GM18505 (cell line): Measurements from ENCODE around the gene TBCCD1.
A peak's percentile ranks its signal among the peaks of the same experiment; 100 is the strongest.

Experiments
- ATAC-seq: cut with Tn5 transposase; IDR thresholded peaks from one replicate; pipeline ENCODE4 v1.9.1; 2021; ENCODE audit not compliant: unreplicated experiment
- POLR2A ChIP-seq: IDR thresholded peaks from 4 replicates; pipeline ENCODE4 v1.6.1; 2011; ENCODE audit warnings: borderline replicate concordance; ENCODE audit not compliant: insufficient read depth, insufficient read length; ENCODE audit errors: extremely low read depth

Gene TBCCD1

DNA sequence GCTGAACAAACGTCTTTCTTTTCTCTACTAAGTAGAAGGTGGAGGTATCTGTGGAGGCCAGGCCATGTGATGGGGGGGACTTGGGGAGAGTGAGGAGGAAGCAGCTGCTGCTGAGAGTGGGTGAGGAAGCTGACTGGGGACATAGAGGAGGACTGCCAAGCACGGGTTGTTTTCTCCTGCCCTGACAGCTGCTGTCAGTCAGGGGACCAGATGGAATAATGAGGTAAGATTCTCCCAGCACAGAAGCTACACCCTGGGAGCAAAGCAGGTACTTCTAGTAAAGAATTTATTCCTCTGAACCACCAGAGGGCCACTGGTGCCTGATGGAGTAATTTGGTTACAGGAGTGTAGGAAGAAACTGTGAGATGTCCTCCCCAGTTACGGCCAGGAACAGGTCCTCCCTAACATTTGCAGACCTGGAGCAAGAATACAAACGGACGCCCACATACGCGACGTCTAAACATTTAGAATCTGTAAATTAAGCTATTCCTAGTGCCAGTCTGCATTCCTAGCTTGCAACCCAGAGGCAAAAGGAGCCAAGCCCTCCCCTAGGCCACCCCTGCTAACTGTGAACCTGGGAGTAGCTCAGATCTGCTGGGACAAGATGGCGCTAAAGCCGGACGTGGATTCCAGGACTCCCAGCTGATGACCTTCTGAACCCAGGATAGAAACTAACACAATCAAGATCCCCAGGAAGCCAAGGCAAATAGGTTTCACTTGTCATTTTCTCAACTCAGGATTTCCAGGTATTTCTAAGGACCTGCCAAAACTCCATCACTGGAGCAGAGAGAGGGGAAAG, 37.7 kb downstream of the TBCCD1 start:
- no peak for ATAC-seq
- TF ChIP-seq POLR2A: no peak

DNA sequence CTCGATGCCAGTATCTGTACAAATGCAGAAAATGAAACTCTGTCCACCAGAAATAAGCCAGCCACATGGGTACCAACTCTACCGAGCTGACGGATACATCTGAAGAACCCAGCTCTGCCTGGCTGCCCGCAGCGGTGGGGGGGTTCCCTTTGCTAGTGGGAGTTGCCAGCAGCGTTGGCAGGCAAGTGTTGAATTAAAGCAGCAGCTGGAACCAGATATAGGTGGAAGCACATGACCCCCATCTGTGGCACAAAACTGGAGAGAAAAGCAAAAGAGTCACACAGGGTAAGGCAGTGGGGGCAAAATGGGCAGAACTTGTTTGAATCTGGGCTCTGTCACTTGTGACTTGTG, 40.9 kb downstream of the TBCCD1 start:
- no peak for TF ChIP-seq POLR2A
- peak; percentile 47 for ATAC-seq

DNA sequence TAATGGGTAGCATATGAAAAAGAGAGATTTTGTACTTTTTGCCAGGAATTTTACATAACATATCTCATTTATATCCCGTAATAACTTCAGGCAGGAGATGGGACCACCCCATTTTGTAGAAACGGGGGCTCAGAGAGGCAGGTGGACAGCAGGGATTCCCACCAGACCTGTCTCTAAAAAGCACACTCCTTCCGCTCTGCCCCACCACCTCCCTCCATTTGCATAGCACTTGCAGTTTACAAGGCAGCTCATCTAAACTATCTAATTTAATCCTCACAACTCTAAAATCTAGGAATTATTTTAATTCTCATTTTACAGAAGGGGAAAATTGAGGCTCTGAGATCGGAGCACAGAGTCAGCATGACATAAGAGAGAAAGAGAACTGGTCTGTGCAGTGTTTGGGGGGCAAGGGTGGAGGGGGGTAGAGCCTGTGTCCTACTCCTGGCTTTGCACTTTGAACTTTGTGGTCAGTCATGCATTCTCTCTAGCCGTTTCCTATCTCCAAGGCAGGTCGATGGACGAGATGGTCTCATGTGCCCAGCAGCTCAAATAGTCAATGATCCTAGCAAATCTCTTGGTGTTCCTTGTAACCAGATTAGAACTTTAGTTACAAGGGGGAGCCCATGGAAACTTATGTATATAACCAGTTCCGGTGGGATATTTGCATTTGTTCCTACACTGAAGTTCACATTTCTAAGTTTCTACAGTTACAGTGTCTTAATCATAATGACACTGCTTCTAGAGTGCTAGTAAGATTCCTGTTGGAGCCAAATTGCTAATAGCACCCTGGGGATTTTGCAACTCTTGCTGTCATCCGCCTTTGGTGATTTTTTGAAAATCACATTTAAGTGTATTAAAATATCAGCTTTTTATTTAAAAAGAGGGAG, 41.5 kb downstream of the TBCCD1 start:
- peak; percentile 28 for TF ChIP-seq POLR2A
- ATAC-seq: no peak

GRCh38 chr3:186524616-186525015, 42.5 kb downstream of the TBCCD1 start:
- ATAC-seq: no peak
- TF ChIP-seq POLR2A: no peak

GRCh38 chr3:186523434-186523833, 43.7 kb downstream of the TBCCD1 start:
- ATAC-seq: no peak
- TF ChIP-seq POLR2A: no peak

DNA sequence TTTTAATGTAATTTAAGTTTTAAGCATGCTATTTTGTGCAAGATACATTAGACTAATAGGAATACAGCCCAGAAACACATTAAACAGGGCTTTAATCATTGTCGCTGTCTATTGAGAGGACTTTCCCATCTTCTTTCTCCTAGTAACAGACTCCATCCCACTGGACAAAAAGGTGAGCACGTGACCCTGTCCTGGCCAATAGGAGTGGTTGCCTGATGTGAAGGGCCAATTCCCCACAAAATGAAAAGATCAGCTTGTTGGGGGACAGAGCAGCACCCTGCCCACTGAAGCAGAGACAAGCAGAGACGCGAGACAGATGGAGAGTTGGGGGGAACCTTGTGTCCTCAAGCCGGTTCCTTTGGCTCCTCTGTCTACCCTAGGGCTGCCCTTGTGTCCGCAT, 44.1 kb downstream of the TBCCD1 start:
- no peak for TF ChIP-seq POLR2A
- ATAC-seq: no peak

DNA sequence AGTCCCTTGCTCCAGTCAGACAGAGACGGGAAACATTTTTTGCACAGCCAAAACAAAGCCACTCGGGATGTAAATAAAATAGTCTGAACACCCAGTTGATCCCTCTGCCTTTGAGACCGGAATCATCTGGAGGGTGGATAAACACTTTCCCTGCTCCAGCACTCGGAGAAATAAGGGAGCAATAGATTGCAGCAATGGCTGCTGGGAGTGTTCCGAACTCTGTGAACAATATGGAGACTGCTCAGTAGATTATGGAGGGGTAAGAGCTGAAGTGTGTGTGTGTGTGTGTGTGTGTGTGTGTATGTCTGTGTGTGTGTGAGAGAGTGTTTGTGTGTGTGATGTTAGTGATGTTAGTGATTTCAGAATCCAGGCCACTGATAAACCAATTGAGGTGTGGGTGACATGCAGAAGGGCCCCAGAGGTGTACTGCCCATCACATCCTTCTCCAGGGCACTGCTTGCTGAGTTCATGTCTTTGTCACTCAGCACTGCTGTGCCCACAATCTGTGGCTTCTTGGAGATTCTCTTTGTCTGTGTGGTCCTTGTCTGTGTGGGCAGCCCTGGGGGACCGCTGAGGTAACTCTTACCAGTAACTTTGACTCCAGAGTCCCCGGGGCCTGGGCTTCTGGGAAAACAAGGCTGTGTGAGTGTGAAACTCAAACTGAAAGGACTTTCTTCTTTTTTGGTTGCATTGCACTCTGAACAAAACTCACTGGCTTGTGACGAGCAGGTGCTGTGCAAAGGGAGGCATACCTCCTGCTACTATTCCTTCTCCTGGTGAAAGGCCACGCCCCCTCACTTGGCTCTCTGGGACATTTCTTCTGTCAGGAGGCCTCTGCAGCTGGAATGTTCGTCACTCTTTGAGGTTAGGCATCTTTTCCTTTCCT, 45.9 kb downstream of the TBCCD1 start:
- TF ChIP-seq POLR2A: peak; percentile 16
- peak; percentile 63 for ATAC-seq

- TF ChIP-seq POLR2A: no peak
- ATAC-seq: no peak
Measured at GRCh38 chr3:186520431-186520830, 46.7 kb downstream of the TBCCD1 start.

- peak; percentile 27 for ATAC-seq
- TF ChIP-seq POLR2A: peak; percentile 81
Measured at GRCh38 chr3:186519021-186519658, 48.0 kb downstream of the TBCCD1 start.

DNA sequence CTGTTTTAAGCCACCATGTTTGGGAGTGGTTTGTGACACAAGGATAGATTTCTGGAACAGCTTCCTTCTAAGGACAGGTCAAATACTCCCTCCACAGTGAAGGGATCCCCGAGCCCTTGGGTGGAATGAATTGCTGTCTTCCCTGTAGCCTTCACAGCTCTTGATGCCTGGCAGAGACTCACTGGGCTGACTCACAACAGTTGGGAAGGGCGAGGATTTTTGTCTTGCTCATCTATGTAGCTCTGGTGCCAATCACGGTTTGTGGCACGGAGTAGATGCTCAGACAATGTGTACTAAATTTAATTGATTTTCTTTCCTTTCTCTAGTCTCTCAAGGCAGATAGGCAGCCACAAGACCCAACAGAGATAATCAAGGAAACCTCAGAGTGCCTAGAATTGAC, 49.9 kb downstream of the TBCCD1 start:
- no peak for ATAC-seq
- TF ChIP-seq POLR2A: no peak

- ATAC-seq: no peak
- TF ChIP-seq POLR2A: no peak
Measured at GRCh38 chr3:186516646-186517045, 50.5 kb downstream of the TBCCD1 start.

- no peak for ATAC-seq
- no peak for TF ChIP-seq POLR2A
Measured at GRCh38 chr3:186515125-186515524, 52.0 kb downstream of the TBCCD1 start.

GRCh38 chr3:186514296-186515002, 52.7 kb downstream of the TBCCD1 start:
- TF ChIP-seq POLR2A: no peak
- no peak for ATAC-seq

- ATAC-seq: no peak
- no peak for TF ChIP-seq POLR2A
Measured at GRCh38 chr3:186513386-186513785, 53.8 kb downstream of the TBCCD1 start.
